WTC11 (cell line): ENCODE results near the gene CFAP91. TPM values are rescaled to one million over a fixed set of nuclear protein-coding genes. Genes with fewer than 3 reads are reported as not detected.

ENCODE experiments used
- ATAC-seq: fragments of 200-7000 bp; cut with Tn5 transposase; 2 replicates; pipeline ENCODE4 v1.10.0; 2021; ENCODE audit warnings: mild to moderate bottlenecking, moderate library complexity
- CTCF ChIA-PET: fragments of 300-600 bp; sonication (Branson Sonifier 250); formaldehyde crosslinking; loops from one replicate; lab custom pipeline; 2021; ENCODE audit warnings: antibody characterized with exemption; lab: Charles Lee
- POLR2A ChIA-PET: fragments of 350-600 bp; sonication (Branson Sonifier 250); formaldehyde crosslinking; loops from one replicate; lab custom pipeline; 2021; ENCODE audit warnings: antibody characterized with exemption; lab: Charles Lee
- DNase-seq: peaks from one replicate; pipeline ENCODE4 v3.0.0; 2021; ENCODE audit warnings: low spot score
- H3K27ac Mint-ChIP-seq: 2 replicates; pipeline ENCODE4 v1.8.0; 2021; ENCODE audit warnings: mixed read lengths
- H3K27me3 Mint-ChIP-seq: 2 replicates; pipeline ENCODE4 v1.8.0; 2021; ENCODE audit warnings: low read depth, mild to moderate bottlenecking, moderate library complexity, mixed read lengths
- H3K36me3 Mint-ChIP-seq: 2 replicates; pipeline ENCODE4 v1.8.0; 2021; ENCODE audit warnings: mixed read lengths
- H3K4me1 Mint-ChIP-seq: 2 replicates; pipeline ENCODE4 v1.8.0; 2022; ENCODE audit warnings: mixed read lengths
- H3K4me3 Mint-ChIP-seq: 2 replicates; pipeline ENCODE4 v1.8.0; 2021; ENCODE audit warnings: mild to moderate bottlenecking, moderate library complexity, mixed read lengths
- H3K9me3 Mint-ChIP-seq: 2 replicates; pipeline ENCODE4 v1.8.0; 2021; ENCODE audit warnings: mixed read lengths
- ARID4B ChIP-seq: sonication (generic); formaldehyde crosslinking; IDR thresholded peaks from 2 replicates; pipeline ENCODE4 v1.8.0; 2023; ENCODE audit warnings: missing genetic modification reagents, mild to moderate bottlenecking, borderline replicate concordance
- ATF1 ChIP-seq: sonication (generic); formaldehyde crosslinking; IDR thresholded peaks from 2 replicates; pipeline ENCODE4 v1.8.1; 2023; ENCODE audit warnings: mild to moderate bottlenecking, moderate library complexity, missing genetic modification reagents
- ATF2 ChIP-seq: sonication (generic); formaldehyde crosslinking; IDR thresholded peaks from 2 replicates; pipeline ENCODE4 v1.8.1; 2022; ENCODE audit warnings: low read depth, missing genetic modification reagents, borderline replicate concordance
- CBFB ChIP-seq: sonication (generic); formaldehyde crosslinking; IDR thresholded peaks from 2 replicates; pipeline ENCODE4 v1.8.1; 2022; ENCODE audit warnings: mild to moderate bottlenecking, low read depth, missing genetic modification reagents
- CREB1 ChIP-seq: sonication (generic); formaldehyde crosslinking; IDR thresholded peaks from 2 replicates; pipeline ENCODE4 v1.8.0; 2023; ENCODE audit warnings: mild to moderate bottlenecking, missing genetic modification reagents
- FOXK1 ChIP-seq: sonication (generic); formaldehyde crosslinking; IDR thresholded peaks from 2 replicates; pipeline ENCODE4 v1.8.0; 2022; ENCODE audit warnings: mild to moderate bottlenecking, moderate library complexity, missing genetic modification reagents
- GABPB1 ChIP-seq: sonication (generic); formaldehyde crosslinking; IDR thresholded peaks from 2 replicates; pipeline ENCODE4 v1.8.1; 2023; ENCODE audit warnings: mild to moderate bottlenecking, missing genetic modification reagents
- IRF1 ChIP-seq: sonication (generic); formaldehyde crosslinking; IDR thresholded peaks from 2 replicates; pipeline ENCODE4 v1.8.0; 2023; ENCODE audit warnings: missing genetic modification reagents
- NR2C2 ChIP-seq: sonication (generic); formaldehyde crosslinking; IDR thresholded peaks from 2 replicates; pipeline ENCODE4 v1.8.0; 2022; ENCODE audit warnings: mild to moderate bottlenecking, missing genetic modification reagents
- ZMAT4 ChIP-seq: fragments of 250-450 bp; sonication (Bioruptor Pico); IDR thresholded peaks from 2 replicates; pipeline ENCODE4 v1.9.0; 2021; ENCODE audit warnings: mild to moderate bottlenecking
- ZNF425 ChIP-seq: fragments of 250-450 bp; sonication (Bioruptor Pico); conservative IDR thresholded peaks from 2 replicates; pipeline ENCODE4 v1.9.0; 2021; ENCODE audit warnings: mild to moderate bottlenecking
- total RNA-seq: library from RNA; stranded (reverse); gene quantifications from 3 replicates; pipeline ENCODE4 v1.2.3, GENCODE V29; 2021
- TF ChIP-seq, protein P1 (sequence below): sonication (generic); formaldehyde crosslinking; IDR thresholded peaks from 2 replicates; pipeline ENCODE4 v1.8.1; 2023; ENCODE audit warnings: mild to moderate bottlenecking, missing genetic modification reagents, moderate library complexity
- TF ChIP-seq, protein P2 (sequence below): sonication (generic); formaldehyde crosslinking; IDR thresholded peaks from 2 replicates; pipeline ENCODE4 v1.8.1; 2023; ENCODE audit warnings: mild to moderate bottlenecking, moderate library complexity, missing genetic modification reagents
- TF ChIP-seq, protein P3 (sequence below): sonication (generic); formaldehyde crosslinking; IDR thresholded peaks from 2 replicates; pipeline ENCODE4 v1.8.0; 2023; ENCODE audit warnings: mild to moderate bottlenecking, missing genetic modification reagents

Gene CFAP91
- total RNA-seq, 1 experiment from 2014 or later = 3.5 TPM

GRCh38 chr3:119660474-119661440, 42.1 kb upstream of the CFAP91 start, which contains the start of gene POPDC2:
POPDC2 (minus strand) TSS chr3:119660589; CDS start chr3:119660423, 166 bp downstream.
- no peaks in the 10 kb centered on the region for H3K27me3 Mint-ChIP-seq
- ChIA-PET POLR2A (no interaction called here), CTCF (interaction anchor here (1.4 kb wide), 1 partner anchor 60 kb away, joined by 5 read pairs; no protein-coding TSS in a partner anchor)
- peaks cover 3% of the 10 kb centered on the region; the same call in 1 of the 2 replicates for H3K4me1 Mint-ChIP-seq
- H3K4me3 Mint-ChIP-seq = no peak within 1 kb of the TSS
- H3K36me3 Mint-ChIP-seq = no peaks in the 10 kb centered on the region
- DNase-seq (no peak), ATAC-seq (no peak)
- TF ChIP-seq FOXK1 (CRISPR knock-in tag) (no peak), NR2C2 (no peak), ZNF425 (CRISPR knock-in tag) (no peak), CBFB (CRISPR knock-in tag) (no peak)
- no peak within 1 kb of the TSS for H3K27ac Mint-ChIP-seq
- no peaks in the 10 kb centered on the region for H3K9me3 Mint-ChIP-seq

- POLR2A ChIA-PET = interaction anchor here (1.1 kb wide), 1 partner anchor 10 kb away, joined by 3 read pairs; no protein-coding TSS in a partner anchor
- no peak for TF ChIP-seq CREB1 (CRISPR knock-in tag)
- TF ChIP-seq, protein P1, sequence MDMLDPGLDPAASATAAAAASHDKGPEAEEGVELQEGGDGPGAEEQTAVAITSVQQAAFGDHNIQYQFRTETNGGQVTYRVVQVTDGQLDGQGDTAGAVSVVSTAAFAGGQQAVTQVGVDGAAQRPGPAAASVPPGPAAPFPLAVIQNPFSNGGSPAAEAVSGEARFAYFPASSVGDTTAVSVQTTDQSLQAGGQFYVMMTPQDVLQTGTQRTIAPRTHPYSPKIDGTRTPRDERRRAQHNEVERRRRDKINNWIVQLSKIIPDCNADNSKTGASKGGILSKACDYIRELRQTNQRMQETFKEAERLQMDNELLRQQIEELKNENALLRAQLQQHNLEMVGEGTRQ = no peak
- no peak for TF ChIP-seq IRF1
- TF ChIP-seq, protein P2, sequence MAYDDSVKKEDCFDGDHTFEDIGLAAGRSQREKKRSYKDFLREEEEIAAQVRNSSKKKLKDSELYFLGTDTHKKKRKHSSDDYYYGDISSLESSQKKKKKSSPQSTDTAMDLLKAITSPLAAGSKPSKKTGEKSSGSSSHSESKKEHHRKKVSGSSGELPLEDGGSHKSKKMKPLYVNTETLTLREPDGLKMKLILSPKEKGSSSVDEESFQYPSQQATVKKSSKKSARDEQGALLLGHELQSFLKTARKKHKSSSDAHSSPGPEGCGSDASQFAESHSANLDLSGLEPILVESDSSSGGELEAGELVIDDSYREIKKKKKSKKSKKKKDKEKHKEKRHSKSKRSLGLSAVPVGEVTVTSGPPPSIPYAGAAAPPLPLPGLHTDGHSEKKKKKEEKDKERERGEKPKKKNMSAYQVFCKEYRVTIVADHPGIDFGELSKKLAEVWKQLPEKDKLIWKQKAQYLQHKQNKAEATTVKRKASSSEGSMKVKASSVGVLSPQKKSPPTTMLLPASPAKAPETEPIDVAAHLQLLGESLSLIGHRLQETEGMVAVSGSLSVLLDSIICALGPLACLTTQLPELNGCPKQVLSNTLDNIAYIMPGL (CRISPR knock-in tag) = no peak
- no peak for TF ChIP-seq GABPB1 (CRISPR knock-in tag)
- TF ChIP-seq, protein P3, sequence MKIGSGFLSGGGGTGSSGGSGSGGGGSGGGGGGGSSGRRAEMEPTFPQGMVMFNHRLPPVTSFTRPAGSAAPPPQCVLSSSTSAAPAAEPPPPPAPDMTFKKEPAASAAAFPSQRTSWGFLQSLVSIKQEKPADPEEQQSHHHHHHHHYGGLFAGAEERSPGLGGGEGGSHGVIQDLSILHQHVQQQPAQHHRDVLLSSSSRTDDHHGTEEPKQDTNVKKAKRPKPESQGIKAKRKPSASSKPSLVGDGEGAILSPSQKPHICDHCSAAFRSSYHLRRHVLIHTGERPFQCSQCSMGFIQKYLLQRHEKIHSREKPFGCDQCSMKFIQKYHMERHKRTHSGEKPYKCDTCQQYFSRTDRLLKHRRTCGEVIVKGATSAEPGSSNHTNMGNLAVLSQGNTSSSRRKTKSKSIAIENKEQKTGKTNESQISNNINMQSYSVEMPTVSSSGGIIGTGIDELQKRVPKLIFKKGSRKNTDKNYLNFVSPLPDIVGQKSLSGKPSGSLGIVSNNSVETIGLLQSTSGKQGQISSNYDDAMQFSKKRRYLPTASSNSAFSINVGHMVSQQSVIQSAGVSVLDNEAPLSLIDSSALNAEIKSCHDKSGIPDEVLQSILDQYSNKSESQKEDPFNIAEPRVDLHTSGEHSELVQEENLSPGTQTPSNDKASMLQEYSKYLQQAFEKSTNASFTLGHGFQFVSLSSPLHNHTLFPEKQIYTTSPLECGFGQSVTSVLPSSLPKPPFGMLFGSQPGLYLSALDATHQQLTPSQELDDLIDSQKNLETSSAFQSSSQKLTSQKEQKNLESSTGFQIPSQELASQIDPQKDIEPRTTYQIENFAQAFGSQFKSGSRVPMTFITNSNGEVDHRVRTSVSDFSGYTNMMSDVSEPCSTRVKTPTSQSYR (CRISPR knock-in tag) = no peak
- no peak for TF ChIP-seq ATF2 (CRISPR knock-in tag)
- no peak for TF ChIP-seq ATF1 (CRISPR knock-in tag)
- no peak for TF ChIP-seq ARID4B (CRISPR knock-in tag)
- no peak for TF ChIP-seq ZMAT4 (CRISPR knock-in tag)
Measured at GRCh38 chr3:119662604-119663373, 40.0 kb upstream of the CFAP91 start.

More at GRCh38 chr3:119662604-119663373, 40.0 kb upstream of the CFAP91 start:
- ATAC-seq = no peak
- no peak for DNase-seq
- Mint-ChIP-seq H3K27ac (no peak overlapping the region), H3K36me3 (no peaks in the 10 kb centered on the region), H3K4me1 (no peaks in the 10 kb centered on the region), H3K27me3 (no peaks in the 10 kb centered on the region), H3K9me3 (no peaks in the 10 kb centered on the region), H3K4me3 (no peak overlapping the region)
- CTCF ChIA-PET = interaction anchor here (1.1 kb wide), 1 partner anchor 62 kb away, joined by 4 read pairs; no protein-coding TSS in a partner anchor
